GM18502 (cell line): Measurements from ENCODE around the gene ALDH5A1.

Experiments used
- ATAC-seq: cut with Tn5 transposase; IDR thresholded peaks from one replicate; pipeline ENCODE4 v1.9.1; 2021; ENCODE audit warnings: mild to moderate bottlenecking; ENCODE audit not compliant: unreplicated experiment, poor library complexity

The ALDH5A1 gene

DNA sequence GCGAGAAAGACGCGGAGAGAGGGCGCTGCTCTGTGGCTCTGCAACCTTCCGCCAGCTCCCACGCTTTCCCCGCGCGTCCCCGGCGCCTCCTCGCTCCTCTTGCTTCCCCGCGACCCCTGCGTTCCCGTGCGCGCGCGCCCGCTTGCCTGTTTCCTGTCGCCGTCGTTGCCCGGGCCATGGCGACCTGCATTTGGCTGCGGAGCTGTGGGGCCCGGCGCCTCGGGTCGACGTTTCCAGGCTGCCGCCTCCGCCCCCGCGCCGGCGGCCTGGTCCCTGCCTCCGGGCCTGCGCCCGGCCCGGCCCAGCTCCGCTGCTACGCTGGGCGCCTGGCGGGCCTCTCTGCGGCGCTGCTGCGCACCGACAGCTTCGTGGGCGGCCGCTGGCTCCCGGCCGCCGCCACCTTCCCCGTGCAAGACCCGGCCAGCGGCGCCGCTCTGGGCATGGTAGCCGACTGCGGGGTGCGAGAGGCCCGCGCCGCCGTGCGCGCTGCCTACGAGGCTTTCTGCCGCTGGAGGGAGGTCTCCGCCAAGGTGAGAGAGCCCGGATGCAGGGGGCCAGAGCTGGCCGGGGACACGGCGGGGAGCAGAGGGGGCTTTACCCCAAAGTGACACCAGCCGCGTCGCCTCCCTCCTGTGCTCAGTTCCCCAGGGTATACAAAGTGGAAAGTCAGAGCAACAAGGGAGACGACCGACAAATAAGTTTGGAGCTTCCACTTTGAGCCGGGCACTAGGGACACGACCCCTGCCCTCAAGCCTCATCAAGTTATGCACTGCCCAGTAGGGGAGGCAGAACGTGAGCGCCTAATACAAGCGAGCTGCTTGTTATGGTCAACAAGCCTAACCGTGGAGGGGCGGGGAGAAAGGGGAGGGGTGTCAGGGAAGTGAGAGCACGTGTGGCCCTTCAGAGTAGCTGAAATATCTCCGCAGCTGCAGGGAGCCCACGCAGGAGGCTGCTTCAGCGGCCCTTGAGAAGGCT, at the start of gene ALDH5A1:
TSS of gene ALDH5A1 (plus strand) at position 149 of the 975 bp plus-strand sequence. CDS start at position 177, 28 bp downstream.
- peak; percentile 79 for ATAC-seq

DNA sequence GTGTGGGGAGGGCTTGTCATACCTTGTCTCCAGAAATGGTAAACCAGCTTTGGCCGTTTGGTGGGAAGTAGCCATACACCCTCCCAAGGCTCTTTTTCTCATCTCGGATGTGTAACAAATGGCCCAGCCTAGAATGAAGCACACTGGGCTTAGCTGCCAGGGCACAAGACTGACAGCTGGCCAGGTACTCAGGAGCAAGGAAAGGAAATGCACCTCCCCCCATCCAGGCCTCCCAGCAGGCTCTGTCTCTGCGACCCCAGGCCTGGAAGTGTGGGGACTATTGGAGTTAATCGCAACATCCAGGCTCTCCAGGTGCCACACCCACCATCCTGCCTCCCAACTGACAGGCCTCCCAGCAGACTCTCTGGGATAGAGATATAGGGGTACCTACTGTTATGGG, 49.1 kb upstream of the ALDH5A1 start:
- ATAC-seq, result no peak

- ATAC-seq, result no peak
Measured at GRCh38 chr6:24446670-24447069, 48.1 kb upstream of the ALDH5A1 start.

DNA sequence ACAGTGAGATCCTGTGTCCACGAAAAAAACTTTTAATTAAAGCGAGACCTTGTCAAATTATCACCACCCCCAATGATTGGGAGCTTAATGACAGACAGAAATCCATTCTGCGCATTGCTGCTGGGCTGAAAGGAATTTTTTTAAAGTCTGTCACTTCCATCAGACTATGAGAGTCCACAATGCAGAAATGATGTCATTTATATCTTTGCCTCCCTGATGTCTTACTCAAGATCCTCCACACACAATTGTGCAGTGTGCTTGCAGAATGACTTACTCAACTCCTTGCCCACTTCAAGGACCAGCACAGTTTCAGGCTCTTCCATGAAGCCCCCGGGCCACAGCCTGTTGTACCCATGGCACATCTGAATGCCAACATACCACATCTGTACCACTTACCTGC, 46.4 kb upstream of the ALDH5A1 start:
- no peak for ATAC-seq

DNA sequence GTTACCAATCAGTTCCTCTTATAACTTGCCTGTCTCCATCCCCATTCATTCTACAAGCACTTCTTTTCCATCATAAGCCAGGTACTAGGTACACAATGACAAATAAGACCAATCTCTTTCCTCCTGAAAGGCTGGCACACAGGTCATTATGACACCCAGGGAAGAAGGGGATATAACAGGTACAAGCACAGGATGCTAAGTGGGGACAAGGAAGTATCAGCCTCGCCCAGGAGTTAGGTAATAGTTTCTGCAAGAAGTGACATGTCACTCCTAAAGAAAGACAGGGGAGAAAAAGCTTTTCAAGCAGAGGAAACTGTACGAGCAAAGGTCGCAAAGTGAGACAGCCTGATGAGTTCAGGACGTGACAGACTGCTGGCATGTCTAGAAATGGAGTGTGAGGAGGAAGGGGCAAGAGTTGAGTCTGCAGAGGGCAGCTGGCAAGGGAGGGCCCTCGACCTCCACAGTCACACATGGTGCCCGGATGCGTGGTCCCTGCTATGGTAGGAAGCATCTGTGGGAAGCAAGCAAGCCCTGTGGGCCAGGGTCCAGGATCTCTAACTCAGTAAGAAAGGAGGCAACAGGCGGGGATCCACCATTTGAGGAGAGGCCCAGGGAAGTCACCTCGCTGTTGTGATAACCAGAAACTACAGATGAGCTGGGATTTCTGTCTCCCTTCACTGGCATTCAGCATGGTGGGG, 45.8 kb upstream of the ALDH5A1 start:
- ATAC-seq, result no peak

- ATAC-seq, result no peak
Measured at GRCh38 chr6:24451581-24452388, 43.0 kb upstream of the ALDH5A1 start.

DNA sequence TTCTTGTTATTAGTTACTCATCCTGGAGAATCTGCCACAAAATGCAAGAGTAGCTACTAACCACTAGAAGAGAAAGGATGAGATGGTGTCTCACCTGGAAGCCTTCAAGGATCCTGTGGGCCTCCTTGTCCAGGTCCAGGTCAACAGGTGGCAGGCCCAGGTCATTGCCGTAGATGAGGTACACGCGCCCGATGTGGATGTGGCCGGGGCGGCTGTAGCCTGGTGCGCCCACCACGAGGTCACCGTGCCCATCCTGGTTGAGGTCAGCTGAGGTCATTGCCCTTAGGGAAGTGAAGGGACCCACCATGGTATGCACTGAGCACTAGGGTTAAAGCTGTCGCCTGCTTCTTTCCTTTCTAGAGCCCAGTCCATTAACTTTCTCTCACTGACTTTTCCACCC, 40.8 kb upstream of the ALDH5A1 start:
- ATAC-seq, result no peak

GRCh38 chr6:24454452-24454851, 40.3 kb upstream of the ALDH5A1 start:
- ATAC-seq, result no peak

- ATAC-seq, result no peak
Measured at GRCh38 chr6:24455061-24455460, 39.7 kb upstream of the ALDH5A1 start.

GRCh38 chr6:24458134-24458533, 36.6 kb upstream of the ALDH5A1 start:
- ATAC-seq, result no peak

DNA sequence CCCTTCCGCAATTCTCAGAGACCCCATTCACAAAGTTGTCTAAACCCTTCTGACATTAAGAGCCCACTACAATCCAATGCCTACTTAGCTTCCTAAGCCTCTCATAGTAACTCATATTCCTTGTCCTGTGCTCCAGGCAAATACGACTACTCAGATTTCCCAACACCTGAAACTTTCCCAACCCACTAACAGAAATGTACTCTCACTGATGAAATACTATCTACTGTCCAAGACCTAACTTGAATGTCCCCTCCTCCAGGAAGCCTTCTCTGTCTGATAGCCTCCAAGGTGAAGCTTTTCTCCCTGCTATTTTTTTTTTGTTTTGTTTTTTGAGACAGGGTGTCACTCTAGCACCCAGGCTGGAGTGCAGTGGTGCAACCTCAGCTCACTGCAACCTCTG, 35.8 kb upstream of the ALDH5A1 start:
- no peak for ATAC-seq

GRCh38 chr6:24460966-24461365, 33.8 kb upstream of the ALDH5A1 start:
- ATAC-seq, result no peak

DNA sequence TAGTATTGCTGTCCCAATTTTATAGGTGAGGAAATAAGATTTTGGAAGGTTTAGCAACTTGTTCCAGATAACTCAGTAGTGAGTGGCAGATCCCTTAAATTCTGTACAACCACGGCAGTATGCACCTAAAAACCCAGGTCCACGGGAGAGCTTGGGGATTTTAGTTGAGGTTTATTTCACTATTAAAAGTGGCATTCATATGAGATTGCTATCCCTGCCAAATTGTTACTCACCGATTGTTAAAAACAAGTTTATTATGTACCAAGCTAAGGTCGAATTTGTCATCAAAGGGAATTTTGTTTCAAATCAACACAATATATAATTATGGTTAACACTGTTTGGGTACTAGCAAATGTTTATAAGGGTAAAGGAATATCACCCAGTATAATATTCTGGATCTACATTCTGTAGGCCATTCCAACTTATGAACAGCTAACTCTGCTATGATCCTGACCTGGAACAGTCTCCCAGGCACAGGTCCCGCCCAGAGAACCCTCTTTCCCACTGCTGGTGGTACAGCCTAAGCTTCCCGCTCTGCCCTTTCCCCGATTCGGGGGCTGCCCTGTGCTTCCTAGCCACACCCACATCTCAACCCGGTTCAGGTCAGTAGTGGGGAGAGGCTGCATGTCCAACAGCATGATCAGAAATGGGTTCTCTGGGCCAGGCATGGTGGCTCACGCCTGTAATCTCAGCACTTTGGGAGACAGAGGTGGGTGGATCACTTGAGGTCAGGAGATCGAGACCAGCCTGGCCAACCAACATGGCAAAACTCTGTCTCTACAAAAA, 30.3 kb upstream of the ALDH5A1 start:
- ATAC-seq, result no peak

DNA sequence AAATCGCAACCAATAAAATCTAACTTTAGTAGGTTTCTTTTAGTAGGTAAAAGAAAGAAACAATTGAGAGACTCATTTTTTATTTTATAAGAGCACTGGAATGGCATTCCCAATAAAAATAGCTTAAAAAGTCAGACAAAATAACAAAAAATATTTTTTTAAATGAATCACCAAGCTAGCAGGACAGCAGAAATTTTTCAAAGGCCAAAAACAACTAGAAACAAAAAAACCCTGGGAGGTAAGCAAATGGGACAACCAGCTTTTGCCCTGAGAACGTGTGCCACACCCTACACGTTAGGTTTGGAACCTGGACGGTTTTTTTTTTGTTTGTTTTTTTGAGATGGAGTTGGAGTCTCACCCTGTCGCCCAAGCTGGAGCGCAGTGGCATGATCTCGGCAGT, 25.0 kb upstream of the ALDH5A1 start:
- ATAC-seq, result no peak

GRCh38 chr6:24472181-24472580, 22.6 kb upstream of the ALDH5A1 start:
- ATAC-seq, result no peak

DNA sequence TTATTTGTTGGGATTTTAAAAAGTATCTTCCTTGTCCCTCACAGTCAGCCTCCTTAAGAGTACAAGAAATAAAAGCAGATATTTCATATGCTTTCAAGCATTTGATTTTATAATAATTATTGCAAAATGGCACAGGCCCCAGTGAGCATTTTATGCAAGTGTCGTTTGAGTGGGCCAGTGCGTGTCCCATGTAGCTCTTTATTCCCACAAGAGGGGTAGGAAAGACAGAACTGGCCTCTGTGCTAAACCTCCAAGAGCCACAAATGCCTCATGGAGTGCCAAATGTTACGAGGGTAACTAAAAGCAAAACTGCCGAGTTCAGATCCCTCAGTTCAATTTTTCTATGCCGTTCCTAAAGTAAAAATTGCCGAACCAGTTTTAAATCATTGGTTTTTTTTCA, 18.1 kb upstream of the ALDH5A1 start:
- ATAC-seq, result no peak

- no peak for ATAC-seq
Measured at GRCh38 chr6:24477070-24477469, 17.7 kb upstream of the ALDH5A1 start.

GRCh38 chr6:24478903-24479302, 15.9 kb upstream of the ALDH5A1 start:
- no peak for ATAC-seq

- no peak for ATAC-seq
Measured at GRCh38 chr6:24480705-24481104, 14.1 kb upstream of the ALDH5A1 start.

- no peak for ATAC-seq
Measured at GRCh38 chr6:24481449-24481848, 13.3 kb upstream of the ALDH5A1 start.
